DND-41 (cell line): Measurements from ENCODE around the gene WAPL.

Source experiments
- ATAC-seq: fragments of 200-7000 bp; cut with Tn5 transposase; 3 replicates; pipeline ENCODE4 v1.9.1; 2021; ENCODE audit warnings: low read depth; ENCODE audit not compliant: insufficient read depth
- DNase-seq: peaks from one replicate; pipeline ENCODE4 v3.0.0-alpha.2; 2020
- H2AFZ ChIP-seq: 2 replicates; pipeline ENCODE4 v1.6.0; 2012; ENCODE audit warnings: low read depth, low read length
- H3K27ac ChIP-seq: 2 replicates; pipeline ENCODE4 v1.5.1; 2012; ENCODE audit warnings: low read length, inconsistent platforms
- H3K27me3 ChIP-seq: fragments of 200-600 bp; sonication (generic); 2 replicates; pipeline ENCODE4 v1.6.0; 2012; ENCODE audit warnings: low read length, mild to moderate bottlenecking, inconsistent platforms; ENCODE audit not compliant: insufficient read depth, poor library complexity
- H3K36me3 ChIP-seq: 2 replicates; pipeline ENCODE4 v1.5.1; 2012; ENCODE audit warnings: low read length, inconsistent platforms; ENCODE audit not compliant: insufficient read depth
- H3K4me1 ChIP-seq: 2 replicates; pipeline ENCODE4 v1.5.1; 2012; ENCODE audit warnings: mild to moderate bottlenecking, low read length; ENCODE audit not compliant: insufficient read depth
- H3K4me2 ChIP-seq: 2 replicates; pipeline ENCODE4 v1.6.0; 2012; ENCODE audit warnings: mild to moderate bottlenecking, moderate library complexity, low read length, inconsistent platforms; ENCODE audit not compliant: insufficient read depth
- H3K4me3 ChIP-seq, 2 experiments: fragments of 200-600 bp in 1 of 2; shearing (Covaris generic) in 1 of 2; 2 replicates each; pipeline ENCODE4 v1.5.1; 2012 to 2016; ENCODE audit warnings: inconsistent platforms in 2 of 2, low read length in 2 of 2, mild to moderate bottlenecking in 2 of 2, low read depth in 1 of 2, moderate library complexity in 1 of 2
- H3K79me2 ChIP-seq: 2 replicates; pipeline ENCODE4 v1.6.0; 2012; ENCODE audit warnings: low read length, inconsistent platforms; ENCODE audit not compliant: insufficient read depth
- H3K9ac ChIP-seq: 2 replicates; pipeline ENCODE4 v1.6.0; 2012; ENCODE audit warnings: low read depth, mild to moderate bottlenecking, inconsistent platforms, low read length, moderate library complexity
- H3K9me3 ChIP-seq: 2 replicates; pipeline ENCODE4 v1.5.1; 2012; ENCODE audit warnings: low read length, moderate library complexity, mild to moderate bottlenecking, inconsistent platforms; ENCODE audit not compliant: insufficient read depth, severe bottlenecking
- H4K20me1 ChIP-seq: 2 replicates; pipeline ENCODE4 v1.6.0; 2012; ENCODE audit warnings: low read length; ENCODE audit not compliant: insufficient read depth
- EZH2 ChIP-seq: IDR thresholded peaks from 3 replicates; pipeline ENCODE4 v1.6.1; 2012; ENCODE audit warnings: borderline replicate concordance, low read depth, mild to moderate bottlenecking, moderate library complexity, low read length, inconsistent platforms; ENCODE audit not compliant: severe bottlenecking
- TF ChIP-seq, protein P1 (sequence below): IDR thresholded peaks from 2 replicates; pipeline ENCODE4 v1.5.1; 2012; ENCODE audit warnings: borderline replicate concordance, low read length, moderate library complexity, mild to moderate bottlenecking; ENCODE audit not compliant: poor library complexity, severe bottlenecking; ENCODE audit errors: extremely low read depth

The WAPL gene

GRCh38 chr10:86399879-86400704, 121.5 kb downstream of the WAPL start:
- DNase-seq (peak; percentile 95), ATAC-seq (peak; percentile 98)
- Histone ChIP-seq H3K36me3 (no peaks in the 10 kb centered on the region), H3K4me3 (peak overlapping the region; percentile 32 to 66; a peak in 3 of 4 replicates), H3K4me1 (peaks cover 16% of the 10 kb centered on the region), H3K27ac (peak overlapping the region; percentile 74), H3K9ac (peak overlapping the region; percentile 71), H2AFZ (peak overlapping the region; percentile 86), H3K9me3 (no peaks in the 10 kb centered on the region), H3K4me2 (peak overlapping the region; percentile 74), H3K27me3 (no peaks in the 10 kb centered on the region), H3K79me2 (no peaks in the 10 kb centered on the region), H4K20me1 (no peaks in the 10 kb centered on the region)
- TF ChIP-seq, protein P1, sequence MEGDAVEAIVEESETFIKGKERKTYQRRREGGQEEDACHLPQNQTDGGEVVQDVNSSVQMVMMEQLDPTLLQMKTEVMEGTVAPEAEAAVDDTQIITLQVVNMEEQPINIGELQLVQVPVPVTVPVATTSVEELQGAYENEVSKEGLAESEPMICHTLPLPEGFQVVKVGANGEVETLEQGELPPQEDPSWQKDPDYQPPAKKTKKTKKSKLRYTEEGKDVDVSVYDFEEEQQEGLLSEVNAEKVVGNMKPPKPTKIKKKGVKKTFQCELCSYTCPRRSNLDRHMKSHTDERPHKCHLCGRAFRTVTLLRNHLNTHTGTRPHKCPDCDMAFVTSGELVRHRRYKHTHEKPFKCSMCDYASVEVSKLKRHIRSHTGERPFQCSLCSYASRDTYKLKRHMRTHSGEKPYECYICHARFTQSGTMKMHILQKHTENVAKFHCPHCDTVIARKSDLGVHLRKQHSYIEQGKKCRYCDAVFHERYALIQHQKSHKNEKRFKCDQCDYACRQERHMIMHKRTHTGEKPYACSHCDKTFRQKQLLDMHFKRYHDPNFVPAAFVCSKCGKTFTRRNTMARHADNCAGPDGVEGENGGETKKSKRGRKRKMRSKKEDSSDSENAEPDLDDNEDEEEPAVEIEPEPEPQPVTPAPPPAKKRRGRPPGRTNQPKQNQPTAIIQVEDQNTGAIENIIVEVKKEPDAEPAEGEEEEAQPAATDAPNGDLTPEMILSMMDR, result peak; percentile 96
- no peak for TF ChIP-seq EZH2

DNA sequence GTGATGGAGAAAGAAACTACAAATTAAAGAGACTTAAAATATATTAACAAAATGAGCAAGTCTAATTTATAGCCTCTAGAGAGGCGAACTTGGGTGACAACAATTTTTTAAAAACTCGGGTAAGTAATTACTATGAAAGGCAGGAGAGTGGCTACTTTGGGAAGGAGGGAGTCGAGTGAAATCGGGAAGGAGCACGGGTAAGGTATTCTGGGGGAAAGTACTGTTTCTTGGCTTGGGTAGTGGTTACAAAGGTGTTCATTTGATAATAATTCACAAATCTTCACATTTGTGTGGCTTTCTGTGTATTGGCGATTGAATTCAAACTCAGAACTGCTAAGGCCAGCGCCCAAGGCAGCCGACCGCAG, 122.1 kb downstream of the WAPL start:
- ATAC-seq (peak; percentile 1; the same call in 1 of the 3 replicates), DNase-seq (no peak)
- Histone ChIP-seq H3K4me1 (peaks cover 16% of the 10 kb centered on the region), H3K4me3 (peak overlapping the region in 1 of 2 experiments; percentile 66; a peak in 2 of 4 replicates), H3K27ac (peak overlapping the region; percentile 1; the same call in 1 of the 2 replicates), H3K27me3 (no peaks in the 10 kb centered on the region), H3K36me3 (no peaks in the 10 kb centered on the region), H3K9ac (peak overlapping the region; percentile 71), H4K20me1 (no peaks in the 10 kb centered on the region), H3K9me3 (no peaks in the 10 kb centered on the region), H3K4me2 (peak overlapping the region; percentile 74), H2AFZ (peak overlapping the region; percentile 86), H3K79me2 (no peaks in the 10 kb centered on the region)
- no peak for TF ChIP-seq EZH2
- TF ChIP-seq, protein P1, result no peak

DNA sequence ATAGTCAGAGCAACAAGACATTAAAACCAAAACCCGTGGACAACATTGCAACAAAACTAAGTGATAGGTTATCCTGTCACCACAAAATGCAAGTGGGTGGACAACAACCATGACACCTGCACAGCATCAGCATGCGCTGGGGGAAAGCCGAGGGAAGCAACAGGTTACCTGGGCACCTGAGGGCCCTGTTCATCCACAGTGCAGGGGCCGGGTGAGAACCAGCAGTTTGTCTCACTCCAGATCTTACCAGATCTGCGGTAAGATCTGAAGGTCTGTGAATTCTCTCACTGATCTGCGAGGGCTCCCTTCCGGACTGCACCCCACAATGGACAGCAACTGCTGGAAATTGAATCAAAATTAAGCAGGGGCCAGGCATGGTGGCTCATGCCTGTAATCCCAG, 124.5 kb downstream of the WAPL start:
- peaks cover 16% of the 10 kb centered on the region for H3K4me1 ChIP-seq
- DNase-seq, result no peak
- H3K36me3 ChIP-seq, result no peaks in the 10 kb centered on the region
- ATAC-seq, result no peak
- H4K20me1 ChIP-seq, result no peaks in the 10 kb centered on the region
- no peak overlapping the region for H3K27ac ChIP-seq
- H2AFZ ChIP-seq, result no peak overlapping the region
- no peak overlapping the region for H3K4me2 ChIP-seq
- H3K79me2 ChIP-seq, result no peaks in the 10 kb centered on the region
- no peak overlapping the region for H3K4me3 ChIP-seq
- TF ChIP-seq, protein P1, result no peak
- no peak for TF ChIP-seq EZH2
- no peaks in the 10 kb centered on the region for H3K9me3 ChIP-seq
- H3K27me3 ChIP-seq, result no peaks in the 10 kb centered on the region
- no peak overlapping the region for H3K9ac ChIP-seq
